DND-41 (cell line): Measurements from ENCODE around the gene SIDT1.

Source experiments
- CTCF ChIP-seq: IDR thresholded peaks from 2 replicates; pipeline ENCODE4 v1.5.1; 2012; ENCODE audit warnings: borderline replicate concordance, low read length, moderate library complexity, mild to moderate bottlenecking; ENCODE audit not compliant: poor library complexity, severe bottlenecking; ENCODE audit errors: extremely low read depth
- EZH2 ChIP-seq: IDR thresholded peaks from 3 replicates; pipeline ENCODE4 v1.6.1; 2012; ENCODE audit warnings: borderline replicate concordance, low read depth, mild to moderate bottlenecking, moderate library complexity, low read length, inconsistent platforms; ENCODE audit not compliant: severe bottlenecking

- TF ChIP-seq CTCF (no peak), EZH2 (no peak)
Measured at GRCh38 chr3:113537155-113537554, 4.8 kb downstream of the SIDT1 start.
